Keratinocyte (primary cell): ENCODE data around the gene FAM170B.

ENCODE experiments used
- CTCF ChIP-seq, 3 experiments: IDR thresholded peaks in 1 of 3; conservative IDR thresholded peaks in 1 of 3; optimal IDR thresholded peaks in 1 of 3; 2 replicates in 2 of 3; 3 replicates in 1 of 3; pipeline versions ENCODE3 to v1.5.1; 2011; ENCODE audit warnings: low read length in 3 of 3, mild to moderate bottlenecking in 3 of 3, moderate library complexity in 2 of 3, control low read depth in 1 of 3, inconsistent platforms in 1 of 3; ENCODE audit not compliant: insufficient read depth in 2 of 3; ENCODE audit errors: extremely low read depth in 1 of 3
- EZH2 ChIP-seq: IDR thresholded peaks from one replicate; pipeline ENCODE4 v1.6.1; 2012; ENCODE audit warnings: inconsistent platforms, mild to moderate bottlenecking, low read length, moderate library complexity

- TF ChIP-seq CTCF (optimal IDR thresholded peaks at IDR 0.05 in 1 of 3, IDR thresholded peaks at IDR 0.05 in 1 of 3, conservative IDR thresholded peaks at IDR 0.05 in 1 of 3; ENCODE audit: extremely low read depth in 1 of 3, insufficient read depth in 2 of 3, low read length in 3 of 3) = no peak
- no peak for TF ChIP-seq EZH2
Measured at GRCh38 chr10:49138361-49138891, 4.6 kb upstream of the FAM170B start.
